Measurements from ENCODE around the gene NSD1. TPM values are rescaled to one million over a fixed set of nuclear protein-coding genes. Genes with fewer than 3 reads are reported as not detected.
"Not testable (repeated sequence)": the region's sequence is repeated elsewhere in the genome, so short reads cannot be mapped to it uniquely, and the experiment has no call there.

Gene NSD1
- total and polyA plus RNA-seq, 2 of the 8 experiments (the other 6 are each of a cell fraction or from before 2014, with no cell fraction given) = 22.8 to 168 TPM

GRCh38 chr5:177177847-177178437 lies 44.4 kb downstream of the NSD1 start:
- DNase-seq (ENCODE audit: low read depth in 1 of 2, low spot score in 2 of 2); H2BK12ac ChIP-seq (ENCODE audit: low read depth, low read length); H4K5ac ChIP-seq (ENCODE audit: insufficient read length, low read depth, low read length); H2AFZ ChIP-seq (ENCODE audit: low read length); H3K9ac ChIP-seq (replicated peaks in 1 of 4; ENCODE audit: extremely low read depth in 1 of 4, low read depth in 3 of 4, low read length in 3 of 4); H3K9me3 ChIP-seq (ENCODE audit: insufficient read depth in 2 of 2, low read depth in 1 of 2, low read length in 1 of 2); H3K18ac ChIP-seq (ENCODE audit: extremely low read depth, low read length); H2BK15ac ChIP-seq (ENCODE audit: low read length); H3K4ac ChIP-seq (replicated peaks; ENCODE audit: insufficient read length, low read depth, low read length); CTCF ChIA-PET (ENCODE audit: partially characterized antibody); H3K4me3 ChIP-seq (ENCODE audit: extremely low read depth in 1 of 4, insufficient read depth in 2 of 4, low read depth in 3 of 4, low read length in 4 of 4); H3K23ac ChIP-seq (ENCODE audit: insufficient read length); H4K91ac ChIP-seq (replicated peaks; ENCODE audit: insufficient read length, low read length); H3K79me1 ChIP-seq (ENCODE audit: low read depth, low read length); H3K27me3 ChIP-seq (replicated peaks in 1 of 4; ENCODE audit: control insufficient read depth in 3 of 4, extremely low read depth in 1 of 4, insufficient read depth in 3 of 4, low read length in 3 of 4); H2BK120ac ChIP-seq (replicated peaks; ENCODE audit: low read depth, low read length); H3K4me2 ChIP-seq (ENCODE audit: insufficient read depth in 1 of 2, low read depth in 2 of 2, low read length in 2 of 2); H4K20me1 ChIP-seq (replicated peaks in 1 of 2; ENCODE audit: control insufficient read depth in 1 of 2, insufficient read depth in 2 of 2, low read length in 2 of 2); FAIRE-seq; H3K56ac ChIP-seq (replicated peaks; ENCODE audit: insufficient read length, low read depth, low read length); H3K14ac ChIP-seq (ENCODE audit: insufficient read length); H2BK5ac ChIP-seq (ENCODE audit: low read depth, low read length); H3K27ac ChIP-seq (ENCODE audit: low read depth, low read length); H2AK5ac ChIP-seq (ENCODE audit: low read depth, low read length); H3K36me3 ChIP-seq (ENCODE audit: control insufficient read depth in 2 of 4, insufficient read depth in 4 of 4, low read length in 3 of 4); H2BK20ac ChIP-seq (ENCODE audit: low read length); H3K4me1 ChIP-seq (replicated peaks in 1 of 4; ENCODE audit: control insufficient read depth in 3 of 4, insufficient read depth in 4 of 4, low read length in 3 of 4); H4K8ac ChIP-seq (ENCODE audit: extremely low read depth, insufficient read depth, low read length); H3K23me2 ChIP-seq (ENCODE audit: low read depth, low read length): not testable (repeated sequence)
- 92% methylated on average over 9 of the region's 9 CpGs; no CpG with 5 or more reads in 1 of the 2 experiments for WGBS, 2 experiments (ENCODE audit: extremely low coverage in 1 of 2, insufficient coverage in 1 of 2, insufficient read length in 1 of 2, insufficient replicate concordance in 2 of 2, low coverage in 1 of 2, low lambda C conversion rate in 2 of 2, missing lambda C conversion rate in 1 of 2)
- peaks cover 0 to 90% of the 10 kb centered on the region in 2 experiments for H3K79me2 ChIP-seq (ENCODE audit: control insufficient read depth in 1 of 2, insufficient read depth in 2 of 2, low read length in 2 of 2)
- POLR2A ChIA-PET (ENCODE audit: partially characterized antibody) = interaction anchor here (1.2 to 2.9 kb wide), 5 partner anchors 8 to 45 kb away, joined by 3 to 12 read pairs (median 6); partner anchors contain the start of gene NSD1
